ENCODE data around the gene HBG1. TPM values are rescaled to one million over a fixed set of nuclear protein-coding genes. Genes with fewer than 3 reads are reported as not detected.

The HBG1 gene
- total and polyA plus RNA-seq, 8 donors, result 6.2 TPM; not detected in 7

- TF ChIP-seq POLR2AphosphoS5 (IDR thresholded peaks at IDR 0.05) (no peak), EP300 (IDR thresholded peaks at IDR 0.05) (no peak), POLR2A (IDR thresholded peaks at IDR 0.05) (no peak)
- TF ChIP-seq, protein P1, sequence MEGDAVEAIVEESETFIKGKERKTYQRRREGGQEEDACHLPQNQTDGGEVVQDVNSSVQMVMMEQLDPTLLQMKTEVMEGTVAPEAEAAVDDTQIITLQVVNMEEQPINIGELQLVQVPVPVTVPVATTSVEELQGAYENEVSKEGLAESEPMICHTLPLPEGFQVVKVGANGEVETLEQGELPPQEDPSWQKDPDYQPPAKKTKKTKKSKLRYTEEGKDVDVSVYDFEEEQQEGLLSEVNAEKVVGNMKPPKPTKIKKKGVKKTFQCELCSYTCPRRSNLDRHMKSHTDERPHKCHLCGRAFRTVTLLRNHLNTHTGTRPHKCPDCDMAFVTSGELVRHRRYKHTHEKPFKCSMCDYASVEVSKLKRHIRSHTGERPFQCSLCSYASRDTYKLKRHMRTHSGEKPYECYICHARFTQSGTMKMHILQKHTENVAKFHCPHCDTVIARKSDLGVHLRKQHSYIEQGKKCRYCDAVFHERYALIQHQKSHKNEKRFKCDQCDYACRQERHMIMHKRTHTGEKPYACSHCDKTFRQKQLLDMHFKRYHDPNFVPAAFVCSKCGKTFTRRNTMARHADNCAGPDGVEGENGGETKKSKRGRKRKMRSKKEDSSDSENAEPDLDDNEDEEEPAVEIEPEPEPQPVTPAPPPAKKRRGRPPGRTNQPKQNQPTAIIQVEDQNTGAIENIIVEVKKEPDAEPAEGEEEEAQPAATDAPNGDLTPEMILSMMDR (IDR thresholded peaks at IDR 0.05), result no peak
- Histone ChIP-seq H3K9me3 (no peaks in the 10 kb centered on the region), H3K4me3 (no peak overlapping the region), H3K27ac (no peak overlapping the region), H3K36me3 (no peaks in the 10 kb centered on the region), H3K27me3 (no peaks in the 10 kb centered on the region), H3K4me1 (no peaks in the 10 kb centered on the region)
- WGBS, 5 donors, result 54 to 69% (median 61%) methylated on average over 2 of the region's 2 CpGs
- intact Hi-C loops (cut with DNase I; ENCODE audit: low total_unique reads), result no loop called here
- DNase-seq, result no peak
Observed at GRCh38 chr11:5242208-5242607, 7.4 kb downstream of the HBG1 start.

DNA sequence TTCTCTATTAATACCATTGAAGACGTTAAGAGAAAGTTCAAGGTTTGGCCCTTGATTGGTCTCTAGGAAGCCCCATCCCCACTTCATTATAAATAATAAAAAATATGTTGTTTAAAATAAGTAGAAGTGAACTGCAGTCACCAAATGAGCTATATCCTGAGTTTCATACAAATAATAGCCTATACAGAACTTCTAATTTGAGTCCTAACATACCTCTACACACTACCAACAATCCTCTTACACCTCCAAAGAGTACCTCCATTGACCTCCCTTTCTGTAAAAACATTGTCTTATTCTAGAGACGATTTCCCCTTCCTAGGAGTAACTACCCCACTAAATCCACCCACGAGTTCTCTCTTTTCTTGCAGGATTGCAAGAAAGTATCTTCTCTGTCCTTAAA lies 8.2 kb downstream of the HBG1 start:
- H3K36me3 ChIP-seq, result no peaks in the 10 kb centered on the region
- no peak overlapping the region for H3K27ac ChIP-seq
- intact Hi-C loops (cut with DNase I; ENCODE audit: low total_unique reads), result no loop called here
- H3K9me3 ChIP-seq, result no peaks in the 10 kb centered on the region
- H3K4me3 ChIP-seq, result no peak overlapping the region
- H3K4me1 ChIP-seq, result no peaks in the 10 kb centered on the region
- H3K27me3 ChIP-seq, result no peaks in the 10 kb centered on the region
- DNase-seq, result no peak
- 65 to 80% (median 71%) methylated on average over 3 of the region's 3 CpGs for WGBS, 5 donors
- TF ChIP-seq POLR2A (IDR thresholded peaks at IDR 0.05) (no peak), EP300 (IDR thresholded peaks at IDR 0.05) (no peak)
- TF ChIP-seq, protein P1 (IDR thresholded peaks at IDR 0.05), result no peak

DNA sequence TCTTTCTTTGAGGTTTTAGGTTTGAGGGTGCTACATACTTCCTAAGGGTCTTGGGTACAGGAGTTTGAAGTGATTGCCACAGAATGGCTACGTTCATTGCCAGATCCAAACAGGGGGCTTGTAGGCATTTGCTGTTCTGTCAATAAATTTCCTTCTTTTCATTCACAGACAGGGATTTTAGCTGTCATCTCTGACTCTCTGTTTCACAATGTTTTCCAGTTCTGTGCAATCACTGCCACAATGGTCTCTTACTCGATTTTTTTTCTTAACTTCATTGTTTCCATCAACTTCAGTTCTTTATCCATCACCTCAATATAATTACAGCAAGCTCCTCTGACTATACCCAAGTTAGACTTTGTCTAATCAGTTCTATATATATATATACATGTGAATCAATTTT lies 9.2 kb downstream of the HBG1 start:
- H3K9me3 ChIP-seq, result no peaks in the 10 kb centered on the region
- H3K4me3 ChIP-seq, result no peak overlapping the region
- H3K4me1 ChIP-seq, result no peaks in the 10 kb centered on the region
- intact Hi-C loops (cut with DNase I; ENCODE audit: low total_unique reads), result no loop called here
- no peaks in the 10 kb centered on the region for H3K27me3 ChIP-seq
- H3K27ac ChIP-seq, result no peak overlapping the region
- no peaks in the 10 kb centered on the region for H3K36me3 ChIP-seq
- no peak for DNase-seq
- 49 to 70% (median 60%) methylated on average over 2 of the region's 2 CpGs for WGBS, 5 donors
- TF ChIP-seq EP300 (IDR thresholded peaks at IDR 0.05), result no peak
- no peak for TF ChIP-seq POLR2A (IDR thresholded peaks at IDR 0.05)
- no peak for TF ChIP-seq POLR2AphosphoS5 (IDR thresholded peaks at IDR 0.05)
- TF ChIP-seq, protein P1 (IDR thresholded peaks at IDR 0.05), result no peak

- no peaks in the 10 kb centered on the region for H3K27me3 ChIP-seq
- H3K27ac ChIP-seq, result no peak overlapping the region
- no peak overlapping the region for H3K4me3 ChIP-seq
- WGBS, 5 donors, result 78 to 92% (median 83%) methylated on average over 1 of the region's 1 CpG
- DNase-seq, result no peak
- H3K9me3 ChIP-seq, result no peaks in the 10 kb centered on the region
- no peak for TF ChIP-seq POLR2A (IDR thresholded peaks at IDR 0.05)
- no peak for TF ChIP-seq EP300 (IDR thresholded peaks at IDR 0.05)
- no peak for TF ChIP-seq POLR2AphosphoS5 (IDR thresholded peaks at IDR 0.05)
- H3K4me1 ChIP-seq, result no peaks in the 10 kb centered on the region
- intact Hi-C loops (cut with DNase I; ENCODE audit: low total_unique reads), result no loop called here
- H3K36me3 ChIP-seq, result no peaks in the 10 kb centered on the region
Observed at GRCh38 chr11:5240056-5240455, 9.6 kb downstream of the HBG1 start.

DNA sequence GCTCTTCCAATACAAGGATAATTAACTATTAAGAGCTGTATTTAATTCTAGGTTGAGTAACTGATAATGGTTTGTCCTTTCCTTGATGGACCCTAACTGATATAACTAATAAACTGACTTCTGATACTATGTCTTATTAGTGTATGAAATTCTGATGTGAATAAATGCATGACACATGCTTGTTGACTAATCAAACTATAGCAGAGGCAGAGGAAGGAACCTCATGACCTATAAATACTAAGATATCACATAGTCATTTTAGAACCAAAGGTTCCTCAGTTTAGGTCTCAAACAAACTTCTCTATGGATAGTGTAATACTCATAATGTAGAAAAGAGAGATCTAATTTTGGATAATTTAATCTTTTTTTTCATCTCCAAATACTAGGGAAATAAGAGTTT lies 10.6 kb downstream of the HBG1 start:
- DNase-seq, result no peak
- H3K36me3 ChIP-seq, result no peaks in the 10 kb centered on the region
- no peak overlapping the region for H3K4me3 ChIP-seq
- no peaks in the 10 kb centered on the region for H3K4me1 ChIP-seq
- intact Hi-C loops (cut with DNase I; ENCODE audit: low total_unique reads), result no loop called here
- TF ChIP-seq, protein P1 (IDR thresholded peaks at IDR 0.05), result no peak
- TF ChIP-seq POLR2A (IDR thresholded peaks at IDR 0.05) (no peak), POLR2AphosphoS5 (IDR thresholded peaks at IDR 0.05) (no peak), EP300 (IDR thresholded peaks at IDR 0.05) (no peak)
- H3K27ac ChIP-seq, result no peak overlapping the region
- no peaks in the 10 kb centered on the region for H3K9me3 ChIP-seq
- H3K27me3 ChIP-seq, result no peaks in the 10 kb centered on the region
